ENCODE results near the gene ITIH3. TPM values are rescaled to one million over a fixed set of nuclear protein-coding genes. Genes with fewer than 3 reads are reported as not detected.

ITIH3 gene
- total and polyA plus RNA-seq, 11 donors: 0.13 to 1.6 (median 0.65) TPM

DNA sequence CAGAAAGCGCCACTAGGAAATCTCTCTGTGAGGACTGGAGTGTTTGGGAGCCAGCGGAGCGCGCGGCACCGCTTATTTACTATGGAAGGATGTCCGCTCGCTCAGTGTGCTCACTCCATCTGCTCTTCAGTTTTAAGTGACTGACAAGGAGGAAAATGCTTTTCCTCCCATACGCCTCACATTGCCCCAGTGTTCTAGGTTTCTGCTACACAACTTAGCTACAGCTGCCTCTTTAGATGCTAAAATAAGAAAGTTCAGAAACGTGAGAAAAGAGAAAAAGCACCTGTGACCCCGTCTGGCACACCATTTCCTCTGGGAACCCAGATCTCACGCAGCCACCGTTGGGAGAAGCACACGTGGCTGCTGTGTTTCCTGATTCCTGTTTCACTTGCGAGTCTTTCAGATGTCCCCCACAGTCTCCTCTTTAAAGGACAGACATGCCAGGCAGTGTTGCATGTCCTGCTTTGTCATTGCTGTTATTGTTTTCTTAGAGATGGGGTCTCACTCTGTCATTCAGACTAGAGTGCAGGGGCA lies 51.9 kb downstream of the ITIH3 start:
- H3K4me3 ChIP-seq: peak overlapping the region in 3 of 12 donors; percentile 7 to 21 (median 13)
- TF ChIP-seq, protein P1, sequence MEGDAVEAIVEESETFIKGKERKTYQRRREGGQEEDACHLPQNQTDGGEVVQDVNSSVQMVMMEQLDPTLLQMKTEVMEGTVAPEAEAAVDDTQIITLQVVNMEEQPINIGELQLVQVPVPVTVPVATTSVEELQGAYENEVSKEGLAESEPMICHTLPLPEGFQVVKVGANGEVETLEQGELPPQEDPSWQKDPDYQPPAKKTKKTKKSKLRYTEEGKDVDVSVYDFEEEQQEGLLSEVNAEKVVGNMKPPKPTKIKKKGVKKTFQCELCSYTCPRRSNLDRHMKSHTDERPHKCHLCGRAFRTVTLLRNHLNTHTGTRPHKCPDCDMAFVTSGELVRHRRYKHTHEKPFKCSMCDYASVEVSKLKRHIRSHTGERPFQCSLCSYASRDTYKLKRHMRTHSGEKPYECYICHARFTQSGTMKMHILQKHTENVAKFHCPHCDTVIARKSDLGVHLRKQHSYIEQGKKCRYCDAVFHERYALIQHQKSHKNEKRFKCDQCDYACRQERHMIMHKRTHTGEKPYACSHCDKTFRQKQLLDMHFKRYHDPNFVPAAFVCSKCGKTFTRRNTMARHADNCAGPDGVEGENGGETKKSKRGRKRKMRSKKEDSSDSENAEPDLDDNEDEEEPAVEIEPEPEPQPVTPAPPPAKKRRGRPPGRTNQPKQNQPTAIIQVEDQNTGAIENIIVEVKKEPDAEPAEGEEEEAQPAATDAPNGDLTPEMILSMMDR (IDR thresholded peaks at IDR 0.05): no peak
- TF ChIP-seq POLR2A (IDR thresholded peaks at IDR 0.05): no peak
- WGBS, 4 donors: 51 to 65% (median 56%) methylated on average over 15 of the region's 15 CpGs
- H3K36me3 ChIP-seq: peaks cover 0 to 64% (median 36%) of the 10 kb centered on the region in 9 donors
- ATAC-seq (no peak), DNase-seq (peak in 2 of 5 donors; percentile 31 to 57)
- no peaks in the 10 kb centered on the region for H3K27me3 ChIP-seq
- intact Hi-C loops (cut with DNase I): loop anchor here in 6 of 10 donors (5.0 kb wide), 3 partner anchors 51 to 226 kb away; partner anchors contain the start of gene STIMATE (in 1 of the 6)
- H3K9me3 ChIP-seq: no peaks in the 10 kb centered on the region
- peak overlapping the region in 11 of 12 donors; percentile 42 to 85 (median 72) for H3K27ac ChIP-seq
- H3K4me1 ChIP-seq: peaks cover 3 to 50% (median 38%) of the 10 kb centered on the region in 12 donors

DNA sequence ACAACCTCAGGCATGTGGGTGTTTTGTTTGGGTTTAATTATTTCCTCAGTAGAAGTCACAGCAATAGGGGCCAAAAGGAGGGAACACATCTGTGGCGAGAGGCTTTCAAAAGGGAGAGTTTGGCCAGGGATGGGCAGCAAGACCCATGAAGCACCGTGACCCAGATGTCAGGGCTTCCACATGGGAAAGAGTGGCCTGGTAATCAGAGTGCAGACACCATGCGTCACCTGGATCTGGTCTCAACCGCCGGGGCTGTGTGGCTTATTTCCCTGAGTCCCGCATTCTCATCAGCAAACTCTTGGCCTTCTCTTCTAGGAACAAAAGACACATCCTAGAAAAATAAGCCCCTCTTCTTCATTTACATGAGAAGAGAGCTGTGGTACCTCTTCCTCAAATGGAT lies 52.6 kb downstream of the ITIH3 start:
- Histone ChIP-seq H3K27me3 (no peaks in the 10 kb centered on the region), H3K9me3 (no peaks in the 10 kb centered on the region), H3K36me3 (peaks cover 0 to 64% (median 38%) of the 10 kb centered on the region in 9 donors), H3K4me3 (no peak overlapping the region), H3K27ac (peak overlapping the region in 2 of 12 donors; percentile 72 to 85), H3K4me1 (peaks cover 3 to 43% (median 32%) of the 10 kb centered on the region in 12 donors)
- ATAC-seq (no peak), DNase-seq (peak in 2 of 5 donors; percentile 4 to 6)
- WGBS, 4 donors: 97 to 98% (median 97%) methylated on average over 6 of the region's 6 CpGs
- no peak for TF ChIP-seq POLR2A (IDR thresholded peaks at IDR 0.05)
- TF ChIP-seq, protein P1 (IDR thresholded peaks at IDR 0.05): no peak
- intact Hi-C loops (cut with DNase I): loop anchor here in 6 of 10 donors (5.0 kb wide), 3 partner anchors 50 to 225 kb away; partner anchors contain the start of gene STIMATE (in 1 of the 6)

DNA sequence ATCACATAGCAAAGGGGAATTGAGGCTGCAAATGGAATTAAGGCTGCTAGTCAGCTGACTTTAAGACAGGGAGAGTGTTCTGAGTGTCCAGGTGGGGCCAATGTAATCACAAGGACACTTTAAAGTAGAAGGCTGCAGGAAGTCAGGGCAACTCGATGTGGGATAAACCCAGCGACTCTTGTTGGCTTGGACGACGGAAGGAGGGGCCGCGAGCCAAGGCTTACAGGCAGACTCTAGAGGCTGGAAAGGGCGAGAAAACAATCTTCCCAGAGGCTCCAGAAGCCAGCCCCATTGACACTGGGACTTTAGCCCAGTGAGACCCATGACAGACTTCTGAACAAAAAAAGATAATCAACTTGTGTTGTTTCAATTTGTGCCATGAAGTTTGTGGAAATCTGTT lies 53.1 kb downstream of the ITIH3 start:
- intact Hi-C loops (cut with DNase I): loop anchor here in 7 of 10 donors (2.0 to 5.0 kb wide), 4 partner anchors 47 to 225 kb away; partner anchors contain the start of gene STIMATE (in 1 of the 7)

DNA sequence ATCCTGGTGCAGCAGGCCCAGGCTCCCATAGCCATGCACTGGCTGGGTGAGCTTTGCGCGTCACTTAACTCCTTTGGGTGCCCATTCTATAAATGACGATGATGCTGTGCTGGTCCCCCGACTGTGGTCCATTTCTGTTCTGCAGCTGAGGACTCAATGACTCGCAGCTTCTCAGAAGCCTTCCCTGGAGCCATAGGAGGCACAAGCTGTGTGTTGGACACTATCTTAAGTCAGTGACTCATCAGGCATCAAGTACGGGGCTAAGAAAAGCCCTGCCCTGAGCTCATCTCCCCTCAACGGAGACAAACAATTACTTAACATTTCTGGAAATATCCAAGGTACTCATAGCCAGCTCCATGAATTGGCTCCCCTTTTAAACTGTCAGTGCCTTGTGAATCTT lies 54.0 kb downstream of the ITIH3 start:
- WGBS, 4 donors: 69 to 83% (median 75%) methylated on average over 6 to 7 of the region's 7 CpGs
- H3K36me3 ChIP-seq: peaks cover 0 to 66% (median 46%) of the 10 kb centered on the region in 9 donors
- peaks cover 3 to 30% (median 21%) of the 10 kb centered on the region in 12 donors for H3K4me1 ChIP-seq
- H3K27me3 ChIP-seq: no peaks in the 10 kb centered on the region
- no peak overlapping the region for H3K27ac ChIP-seq
- ATAC-seq: peak in 1 of 4 donors; percentile 15
- no peak for TF ChIP-seq POLR2A (IDR thresholded peaks at IDR 0.05)
- DNase-seq: peak in 2 of 5 donors; percentile 0 to 8
- H3K4me3 ChIP-seq: no peak overlapping the region
- intact Hi-C loops (cut with DNase I): loop anchor here in 7 of 10 donors (2.0 to 5.0 kb wide), 4 partner anchors 46 to 224 kb away; partner anchors contain the start of gene STIMATE (in 1 of the 7)
- H3K9me3 ChIP-seq: no peaks in the 10 kb centered on the region

More for the DNA sequence above, 53.1 kb downstream of the ITIH3 start:
- 91 to 94% (median 92%) methylated on average over 7 of the region's 7 CpGs for WGBS, 4 donors
- DNase-seq (peak in 2 of 5 donors; percentile 11 to 21), ATAC-seq (no peak)
- Histone ChIP-seq H3K36me3 (peaks cover 0 to 64% (median 42%) of the 10 kb centered on the region in 9 donors), H3K9me3 (no peaks in the 10 kb centered on the region), H3K4me1 (peaks cover 3 to 39% (median 27%) of the 10 kb centered on the region in 12 donors), H3K27ac (no peak overlapping the region), H3K4me3 (no peak overlapping the region), H3K27me3 (no peaks in the 10 kb centered on the region)
- TF ChIP-seq POLR2A (IDR thresholded peaks at IDR 0.05): no peak
- TF ChIP-seq, protein P1 (IDR thresholded peaks at IDR 0.05): no peak
